Hepatocyte (in vitro differentiated cells): Measurements from ENCODE around the gene STK11. TPM values are rescaled to one million over a fixed set of nuclear protein-coding genes. Genes with fewer than 3 reads are reported as not detected.
A peak's percentile ranks its signal among the peaks of the same experiment; 100 is the strongest.

Experiments used
- DNase-seq: peaks from one replicate; pipeline ENCODE4 v3.0.0-alpha.2; 2016; ENCODE audit warnings: low spot score
- H2AFZ ChIP-seq: fragments of 200-600 bp; sonication (generic); 2 replicates; pipeline ENCODE4 v1.6.0; 2016; ENCODE audit warnings: antibody characterized with exemption, mild to moderate bottlenecking
- H3K27ac ChIP-seq: fragments of 200-600 bp; sonication (generic); 2 replicates; pipeline ENCODE4 v1.5.1; 2016; ENCODE audit warnings: mild to moderate bottlenecking
- H3K27me3 ChIP-seq: fragments of 200-600 bp; sonication (generic); 2 replicates; pipeline ENCODE4 v1.6.1; 2016
- H3K36me3 ChIP-seq: fragments of 200-600 bp; sonication (generic); replicated peaks from 2 replicates; pipeline ENCODE4 v1.5.1; 2016; ENCODE audit warnings: low read depth; ENCODE audit not compliant: insufficient read depth
- H3K4me1 ChIP-seq: fragments of 200-600 bp; sonication (generic); 2 replicates; pipeline ENCODE4 v1.5.1; 2016; ENCODE audit warnings: mild to moderate bottlenecking, moderate library complexity; ENCODE audit not compliant: insufficient read depth
- H3K4me2 ChIP-seq: fragments of 200-600 bp; sonication (generic); 2 replicates; pipeline ENCODE4 v1.6.0; 2016
- H3K4me3 ChIP-seq: fragments of 200-600 bp; sonication (generic); 2 replicates; pipeline ENCODE4 v1.5.1; 2016; ENCODE audit warnings: mild to moderate bottlenecking
- H3K79me2 ChIP-seq: fragments of 200-600 bp; sonication (generic); 2 replicates; pipeline ENCODE4 v1.6.0; 2017; ENCODE audit warnings: mild to moderate bottlenecking
- H3K9me2 ChIP-seq: fragments of 200-600 bp; sonication (generic); replicated peaks from 2 replicates; pipeline ENCODE4 v1.6.0; 2017; ENCODE audit warnings: mild to moderate bottlenecking; ENCODE audit not compliant: insufficient read depth
- H3K9me3 ChIP-seq: fragments of 200-600 bp; sonication (generic); 2 replicates; pipeline ENCODE4 v1.5.1; 2016; ENCODE audit warnings: low read depth, mild to moderate bottlenecking
- H4K20me1 ChIP-seq: fragments of 200-600 bp; sonication (generic); 2 replicates; pipeline ENCODE4 v1.6.0; 2016; ENCODE audit warnings: mild to moderate bottlenecking; ENCODE audit not compliant: insufficient read depth, poor library complexity, severe bottlenecking
- EZH2 ChIP-seq: fragments of 200-600 bp; sonication (generic); IDR thresholded peaks from 2 replicates; pipeline ENCODE4 v1.6.1; 2016; ENCODE audit warnings: antibody characterized with exemption, mild to moderate bottlenecking, borderline replicate concordance
- EZH2phosphoT487 ChIP-seq: fragments of 200-600 bp; sonication (generic); IDR thresholded peaks from one replicate; pipeline ENCODE4 v1.6.1; 2018; ENCODE audit warnings: antibody characterized with exemption, mild to moderate bottlenecking, low read depth, moderate library complexity; ENCODE audit not compliant: unreplicated experiment, severe bottlenecking
- WGBS: methylation state at CpG from one replicate; pipeline ENCODE4 v1.1.6; 2016; ENCODE audit warnings: low lambda C conversion rate; ENCODE audit errors: missing lambda C conversion rate; 5-methylcytosine and 5-hydroxymethylcytosine counted together
- polyA plus RNA-seq: library from polyadenylated mRNA; unstranded; fragments of >200 nt; fragmentation: Nextera tagmentation; extraction: Ambion mirVana; gene quantifications from 2 replicates; pipeline ENCODE4 v1.2.1, GENCODE V29; 2016
- total RNA-seq: library from RNA; depleted of rRNA; stranded (reverse); fragments of >200 nt; gene quantifications from 2 replicates; pipeline ENCODE4 v1.2.3, GENCODE V29; 2014
- TF ChIP-seq, protein P1 (sequence below): fragments of 200-600 bp; sonication (generic); IDR thresholded peaks from 2 replicates; pipeline ENCODE4 v1.5.1; 2016; ENCODE audit warnings: antibody characterized with exemption, mild to moderate bottlenecking; ENCODE audit not compliant: poor library complexity

Gene STK11
- total and polyA plus RNA-seq, 2 experiments from 2014 or later: 48.9 to 76.6 TPM

GRCh38 chr19:1167687-1168571, 37.6 kb upstream of the STK11 start:
- Histone ChIP-seq H4K20me1 (peaks cover 8% of the 10 kb centered on the region), H3K4me3 (no peak overlapping the region), H3K4me2 (no peak overlapping the region), H3K9me2 (no peaks in the 10 kb centered on the region), H2AFZ (no peak overlapping the region), H3K27me3 (no peaks in the 10 kb centered on the region), H3K79me2 (peaks cover 73% of the 10 kb centered on the region), H3K9me3 (no peaks in the 10 kb centered on the region), H3K27ac (peak overlapping the region; percentile 37), H3K4me1 (peaks cover 19% of the 10 kb centered on the region), H3K36me3 (no peaks in the 10 kb centered on the region)
- no peak for DNase-seq
- no peak for TF ChIP-seq EZH2
- TF ChIP-seq EZH2phosphoT487: no peak
- TF ChIP-seq, protein P1, sequence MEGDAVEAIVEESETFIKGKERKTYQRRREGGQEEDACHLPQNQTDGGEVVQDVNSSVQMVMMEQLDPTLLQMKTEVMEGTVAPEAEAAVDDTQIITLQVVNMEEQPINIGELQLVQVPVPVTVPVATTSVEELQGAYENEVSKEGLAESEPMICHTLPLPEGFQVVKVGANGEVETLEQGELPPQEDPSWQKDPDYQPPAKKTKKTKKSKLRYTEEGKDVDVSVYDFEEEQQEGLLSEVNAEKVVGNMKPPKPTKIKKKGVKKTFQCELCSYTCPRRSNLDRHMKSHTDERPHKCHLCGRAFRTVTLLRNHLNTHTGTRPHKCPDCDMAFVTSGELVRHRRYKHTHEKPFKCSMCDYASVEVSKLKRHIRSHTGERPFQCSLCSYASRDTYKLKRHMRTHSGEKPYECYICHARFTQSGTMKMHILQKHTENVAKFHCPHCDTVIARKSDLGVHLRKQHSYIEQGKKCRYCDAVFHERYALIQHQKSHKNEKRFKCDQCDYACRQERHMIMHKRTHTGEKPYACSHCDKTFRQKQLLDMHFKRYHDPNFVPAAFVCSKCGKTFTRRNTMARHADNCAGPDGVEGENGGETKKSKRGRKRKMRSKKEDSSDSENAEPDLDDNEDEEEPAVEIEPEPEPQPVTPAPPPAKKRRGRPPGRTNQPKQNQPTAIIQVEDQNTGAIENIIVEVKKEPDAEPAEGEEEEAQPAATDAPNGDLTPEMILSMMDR: no peak
- WGBS: 87% methylated on average over 29 of the region's 35 CpGs

GRCh38 chr19:1168572-1169410, 36.8 kb upstream of the STK11 start:
- no peaks in the 10 kb centered on the region for H3K36me3 ChIP-seq
- 85% methylated on average over 48 of the region's 50 CpGs for WGBS
- H3K9me2 ChIP-seq: no peaks in the 10 kb centered on the region
- H2AFZ ChIP-seq: no peak overlapping the region
- H3K4me3 ChIP-seq: no peak overlapping the region
- DNase-seq: no peak
- H3K9me3 ChIP-seq: no peaks in the 10 kb centered on the region
- peaks cover 8% of the 10 kb centered on the region for H4K20me1 ChIP-seq
- peaks cover 19% of the 10 kb centered on the region for H3K4me1 ChIP-seq
- H3K4me2 ChIP-seq: no peak overlapping the region
- no peaks in the 10 kb centered on the region for H3K27me3 ChIP-seq
- peaks cover 81% of the 10 kb centered on the region for H3K79me2 ChIP-seq
- peak overlapping the region; percentile 37 for H3K27ac ChIP-seq
- no peak for TF ChIP-seq EZH2
- TF ChIP-seq EZH2phosphoT487: no peak

DNA sequence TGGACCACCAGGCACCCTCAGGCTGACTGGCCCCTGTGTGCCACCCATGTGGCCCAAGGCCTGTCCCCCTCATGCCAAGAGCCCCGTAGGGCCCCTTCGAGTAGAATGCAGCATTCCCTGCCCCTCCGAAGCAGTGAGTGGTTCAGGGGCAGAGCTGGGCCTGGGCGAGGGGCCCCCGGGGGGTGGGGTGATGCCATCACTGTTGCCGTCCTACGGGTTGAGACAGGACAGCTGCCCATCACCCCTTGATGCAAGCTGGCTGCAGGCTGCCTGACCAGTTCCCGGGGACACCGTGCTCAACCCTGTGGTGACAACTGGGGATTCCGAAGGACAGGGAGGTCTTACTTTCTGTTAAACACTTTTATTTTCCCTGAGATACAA, 36.2 kb upstream of the STK11 start:
- Histone ChIP-seq H3K4me3 (no peak overlapping the region), H3K27me3 (no peaks in the 10 kb centered on the region), H3K4me1 (peaks cover 19% of the 10 kb centered on the region), H3K36me3 (no peaks in the 10 kb centered on the region), H3K9me3 (no peaks in the 10 kb centered on the region), H2AFZ (no peak overlapping the region), H3K27ac (no peak overlapping the region), H3K4me2 (no peak overlapping the region), H3K79me2 (peaks cover 82% of the 10 kb centered on the region), H3K9me2 (no peaks in the 10 kb centered on the region), H4K20me1 (peaks cover 8% of the 10 kb centered on the region)
- TF ChIP-seq, protein P1: no peak
- TF ChIP-seq EZH2 (no peak), EZH2phosphoT487 (no peak)
- DNase-seq: no peak
- 78% methylated on average over 10 of the region's 10 CpGs for WGBS
